ENCODE data around the gene IQGAP2. TPM values are rescaled to one million over a fixed set of nuclear protein-coding genes. Genes with fewer than 3 reads are reported as not detected.
"Not testable (repeated sequence)": the region's sequence is repeated elsewhere in the genome, so short reads cannot be mapped to it uniquely, and the experiment has no call there.

Gene IQGAP2
- total RNA-seq, 1 donor from 2014 or later: 1.3 TPM

GRCh38 chr5:76366596-76366995, 36.5 kb upstream of the IQGAP2 start:
- DNase-seq (ENCODE audit: low read depth): no peak
- H3K4me3 ChIP-seq (ENCODE audit: low read depth, low read length): no peak overlapping the region

DNA sequence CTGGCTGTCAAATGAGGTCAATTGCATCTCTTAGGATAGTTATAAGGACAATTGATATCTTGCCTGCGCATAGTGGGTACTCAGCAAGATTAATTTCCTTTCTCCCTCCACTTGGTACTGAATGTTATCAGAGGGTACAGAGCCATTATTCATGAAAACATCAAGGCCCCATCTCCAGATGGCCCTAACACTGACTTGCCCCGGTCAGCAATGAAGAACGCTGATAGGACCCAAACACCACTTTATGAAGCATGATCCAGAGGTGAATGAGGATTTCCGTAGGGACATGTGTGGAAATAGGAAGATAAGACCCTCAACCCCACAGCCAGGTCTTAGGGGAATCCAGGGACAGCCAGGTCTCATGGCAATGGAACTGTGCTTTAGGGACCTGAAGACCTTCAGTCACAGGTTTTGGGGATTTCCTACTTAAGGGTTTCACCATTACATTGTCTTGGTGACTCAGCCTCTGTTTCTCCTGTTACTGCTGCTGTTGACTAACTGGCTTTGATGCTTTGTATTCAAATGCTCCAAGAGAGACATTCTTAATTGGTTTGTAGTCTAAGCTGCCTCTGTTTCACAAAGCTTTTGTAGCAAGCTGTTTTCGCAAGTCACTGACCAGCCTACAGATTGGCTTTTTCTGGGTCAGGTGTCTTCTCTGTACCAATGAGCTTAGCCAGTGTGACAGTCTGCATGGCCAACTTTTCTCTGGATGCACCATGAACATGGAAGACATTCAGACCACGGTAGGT, 35.3 kb upstream of the IQGAP2 start:
- TF ChIP-seq, protein P1, sequence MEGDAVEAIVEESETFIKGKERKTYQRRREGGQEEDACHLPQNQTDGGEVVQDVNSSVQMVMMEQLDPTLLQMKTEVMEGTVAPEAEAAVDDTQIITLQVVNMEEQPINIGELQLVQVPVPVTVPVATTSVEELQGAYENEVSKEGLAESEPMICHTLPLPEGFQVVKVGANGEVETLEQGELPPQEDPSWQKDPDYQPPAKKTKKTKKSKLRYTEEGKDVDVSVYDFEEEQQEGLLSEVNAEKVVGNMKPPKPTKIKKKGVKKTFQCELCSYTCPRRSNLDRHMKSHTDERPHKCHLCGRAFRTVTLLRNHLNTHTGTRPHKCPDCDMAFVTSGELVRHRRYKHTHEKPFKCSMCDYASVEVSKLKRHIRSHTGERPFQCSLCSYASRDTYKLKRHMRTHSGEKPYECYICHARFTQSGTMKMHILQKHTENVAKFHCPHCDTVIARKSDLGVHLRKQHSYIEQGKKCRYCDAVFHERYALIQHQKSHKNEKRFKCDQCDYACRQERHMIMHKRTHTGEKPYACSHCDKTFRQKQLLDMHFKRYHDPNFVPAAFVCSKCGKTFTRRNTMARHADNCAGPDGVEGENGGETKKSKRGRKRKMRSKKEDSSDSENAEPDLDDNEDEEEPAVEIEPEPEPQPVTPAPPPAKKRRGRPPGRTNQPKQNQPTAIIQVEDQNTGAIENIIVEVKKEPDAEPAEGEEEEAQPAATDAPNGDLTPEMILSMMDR (conservative IDR thresholded peaks at IDR 0.05; ENCODE audit: low read depth, low read length): no peak
- H3K4me3 ChIP-seq (ENCODE audit: low read depth, low read length): no peak overlapping the region
- peak; percentile 75 for DNase-seq (ENCODE audit: low read depth)

More at GRCh38 chr5:76366596-76366995, 36.5 kb upstream of the IQGAP2 start:
- TF ChIP-seq, protein P1 (conservative IDR thresholded peaks at IDR 0.05; ENCODE audit: low read depth, low read length): no peak

- no peak for DNase-seq (ENCODE audit: low read depth)
- H3K4me3 ChIP-seq (ENCODE audit: low read depth, low read length): no peak overlapping the region
- TF ChIP-seq, protein P1 (conservative IDR thresholded peaks at IDR 0.05; ENCODE audit: low read depth, low read length): no peak
Observed at GRCh38 chr5:76368941-76369340, 34.1 kb upstream of the IQGAP2 start.

DNA sequence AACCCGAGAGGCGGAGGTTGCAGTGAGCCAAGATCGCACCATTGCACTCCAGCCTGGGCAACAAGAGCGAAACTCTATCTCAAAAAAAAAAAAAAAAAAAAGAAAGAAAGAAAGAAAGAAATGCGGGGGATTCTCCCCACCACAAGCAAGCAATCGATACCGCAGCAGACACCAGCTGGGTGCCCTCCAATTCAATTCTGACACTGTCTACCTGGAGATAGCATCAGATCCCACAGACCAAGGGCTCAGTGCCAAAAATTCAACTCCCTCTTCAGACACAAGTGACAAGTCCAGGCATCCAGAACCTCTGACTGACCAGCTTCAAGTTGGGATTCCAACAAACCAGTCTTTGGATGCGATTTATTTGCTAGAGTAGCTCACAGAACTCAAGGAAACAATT, 33.4 kb upstream of the IQGAP2 start:
- DNase-seq (ENCODE audit: low read depth); H3K4me3 ChIP-seq (ENCODE audit: low read depth, low read length): not testable (repeated sequence)

DNA sequence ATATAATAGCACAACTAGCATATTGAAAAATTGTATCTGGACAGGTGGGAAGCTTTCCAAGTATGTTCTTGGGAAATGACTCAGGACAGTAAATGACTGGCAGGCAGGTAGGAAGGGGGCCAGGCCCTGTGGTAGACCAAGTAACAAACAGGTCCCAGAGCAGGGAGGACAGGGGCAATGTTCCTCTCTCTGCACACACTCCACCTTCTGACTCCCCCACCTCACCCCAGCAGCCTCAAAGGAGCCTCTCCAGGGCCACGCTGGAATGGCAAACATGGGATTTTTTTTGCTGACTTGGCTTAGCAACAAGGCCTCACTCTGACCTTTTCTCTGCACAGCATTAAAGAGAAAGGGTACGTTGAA, 31.1 kb upstream of the IQGAP2 start:
- TF ChIP-seq, protein P1 (conservative IDR thresholded peaks at IDR 0.05; ENCODE audit: low read depth, low read length): no peak
- DNase-seq (ENCODE audit: low read depth): no peak
- H3K4me3 ChIP-seq (ENCODE audit: low read depth, low read length): no peak overlapping the region

DNA sequence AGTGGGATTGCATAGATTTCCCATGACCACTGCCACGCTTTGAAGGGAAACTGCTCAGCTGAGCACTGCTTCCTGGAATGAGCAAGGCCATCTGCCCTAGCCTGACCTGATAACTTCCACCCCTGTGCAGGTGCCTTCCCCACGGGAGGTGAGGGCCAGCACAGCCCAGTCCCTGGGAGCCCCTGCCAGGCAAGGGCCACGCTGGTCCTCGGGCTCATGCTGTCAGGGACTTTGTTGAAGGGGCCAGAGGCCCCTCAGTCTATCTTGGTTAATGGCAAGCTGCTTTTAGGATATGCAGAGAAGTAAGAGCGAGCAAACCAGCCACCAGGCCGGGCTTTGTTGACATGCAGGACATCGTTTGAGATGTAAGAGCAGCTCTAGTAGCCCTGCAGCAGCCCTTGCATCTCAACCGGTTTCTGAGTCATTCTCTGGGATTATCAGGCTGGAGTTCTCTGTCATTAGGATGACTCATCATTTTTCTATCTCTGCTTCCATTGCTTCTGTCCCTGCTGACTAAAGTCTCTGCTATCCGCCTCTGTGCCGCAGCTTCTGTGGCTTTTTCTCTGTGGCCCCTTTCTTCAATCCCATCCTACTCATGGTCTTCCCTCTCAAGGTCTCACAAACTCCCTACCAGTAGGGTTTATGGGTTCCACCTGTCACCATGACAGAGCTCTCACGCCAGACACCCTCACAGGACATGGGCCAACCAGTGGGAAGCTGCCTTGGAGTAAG, 30.6 kb upstream of the IQGAP2 start:
- no peak overlapping the region for H3K4me3 ChIP-seq (ENCODE audit: low read depth, low read length)
- TF ChIP-seq, protein P1 (conservative IDR thresholded peaks at IDR 0.05; ENCODE audit: low read depth, low read length): no peak
- DNase-seq (ENCODE audit: low read depth): peak; percentile 44

DNA sequence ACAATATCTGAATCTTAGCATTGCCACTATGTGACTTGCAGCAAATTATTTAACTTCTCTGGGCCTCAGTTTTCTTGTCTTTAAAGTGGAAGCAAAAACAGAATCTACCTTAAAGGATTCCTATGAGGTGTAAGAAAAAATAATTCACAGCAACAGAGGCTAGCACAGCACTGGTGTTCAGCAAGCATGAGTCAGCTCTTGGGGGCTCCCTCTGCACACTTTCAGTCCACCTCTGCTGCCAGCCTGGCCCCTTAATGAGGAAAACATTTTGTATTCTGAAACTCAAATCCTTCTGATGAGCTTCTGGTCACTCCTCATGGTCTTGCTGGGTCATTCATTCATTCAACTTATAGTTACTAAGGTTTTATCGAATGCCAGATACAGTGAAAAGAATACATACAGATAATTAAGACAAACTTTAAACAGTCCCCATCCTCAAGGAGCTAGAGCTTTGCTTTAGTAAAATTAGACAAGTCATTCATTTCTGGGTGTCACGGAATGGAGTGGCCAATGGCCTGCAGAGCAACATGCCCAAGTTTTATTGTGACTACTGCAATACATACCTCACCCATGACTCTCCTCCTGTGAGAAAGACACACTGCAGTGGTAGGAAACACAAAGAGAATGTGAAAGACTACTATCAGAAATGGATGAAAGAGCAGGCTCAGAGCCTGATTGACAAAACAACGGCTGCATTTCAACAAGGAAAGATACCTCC, 26.8 kb upstream of the IQGAP2 start:
- H3K4me3 ChIP-seq (ENCODE audit: low read depth, low read length): no peak overlapping the region
- no peak for DNase-seq (ENCODE audit: low read depth)
- TF ChIP-seq, protein P1 (conservative IDR thresholded peaks at IDR 0.05; ENCODE audit: low read depth, low read length): no peak
